Astrocyte of the cerebellum (primary cell): ENCODE measurements around the gene TMEM163.
"Not testable (repeated sequence)": the region's sequence is repeated elsewhere in the genome, so short reads cannot be mapped to it uniquely, and the experiment has no call there.

Source experiments
- DNase-seq: peaks from one replicate; pipeline ENCODE4 v3.0.0-alpha.2; 2011; ENCODE audit warnings: low read depth
- H3K4me3 ChIP-seq: 2 replicates; pipeline ENCODE4 v1.5.1; 2011; ENCODE audit warnings: mild to moderate bottlenecking, low read depth, low read length, moderate library complexity
- in situ Hi-C: cut with HindIII; loops from 2 replicates; pipeline ENCODE4 v1.10.0; 2017; ENCODE audit warnings: low sequenced_read_pairs
- TF ChIP-seq, protein P1 (sequence below): IDR thresholded peaks from 2 replicates; pipeline ENCODE4 v1.5.1; 2012; ENCODE audit warnings: low read length, low read depth, moderate library complexity, mild to moderate bottlenecking; ENCODE audit errors: missing control alignments

Gene TMEM163

DNA sequence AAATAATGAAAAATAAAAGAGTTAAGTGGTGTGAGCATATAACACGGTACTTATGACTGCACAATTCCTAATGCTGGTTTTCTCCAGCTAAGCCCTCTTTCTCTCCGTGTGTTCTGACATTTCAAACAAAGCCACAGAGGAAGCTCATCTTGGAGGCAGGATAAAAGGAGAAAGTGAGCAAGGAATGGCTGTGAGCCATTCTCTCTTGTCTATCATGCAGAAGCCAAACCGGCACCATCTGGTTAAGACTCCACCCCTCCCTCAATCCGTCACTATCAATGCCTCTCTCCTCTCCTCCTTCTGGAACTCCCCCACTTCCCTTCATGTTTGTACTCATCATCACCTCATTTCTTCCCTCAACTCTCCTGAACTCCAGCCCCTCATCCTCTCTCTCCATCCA is 210.4 kb downstream of the TMEM163 start:
- H3K4me3 ChIP-seq = no peak overlapping the region
- TF ChIP-seq, protein P1, sequence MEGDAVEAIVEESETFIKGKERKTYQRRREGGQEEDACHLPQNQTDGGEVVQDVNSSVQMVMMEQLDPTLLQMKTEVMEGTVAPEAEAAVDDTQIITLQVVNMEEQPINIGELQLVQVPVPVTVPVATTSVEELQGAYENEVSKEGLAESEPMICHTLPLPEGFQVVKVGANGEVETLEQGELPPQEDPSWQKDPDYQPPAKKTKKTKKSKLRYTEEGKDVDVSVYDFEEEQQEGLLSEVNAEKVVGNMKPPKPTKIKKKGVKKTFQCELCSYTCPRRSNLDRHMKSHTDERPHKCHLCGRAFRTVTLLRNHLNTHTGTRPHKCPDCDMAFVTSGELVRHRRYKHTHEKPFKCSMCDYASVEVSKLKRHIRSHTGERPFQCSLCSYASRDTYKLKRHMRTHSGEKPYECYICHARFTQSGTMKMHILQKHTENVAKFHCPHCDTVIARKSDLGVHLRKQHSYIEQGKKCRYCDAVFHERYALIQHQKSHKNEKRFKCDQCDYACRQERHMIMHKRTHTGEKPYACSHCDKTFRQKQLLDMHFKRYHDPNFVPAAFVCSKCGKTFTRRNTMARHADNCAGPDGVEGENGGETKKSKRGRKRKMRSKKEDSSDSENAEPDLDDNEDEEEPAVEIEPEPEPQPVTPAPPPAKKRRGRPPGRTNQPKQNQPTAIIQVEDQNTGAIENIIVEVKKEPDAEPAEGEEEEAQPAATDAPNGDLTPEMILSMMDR = no peak
- DNase-seq = no peak
- in situ Hi-C loops = no loop called here

DNA sequence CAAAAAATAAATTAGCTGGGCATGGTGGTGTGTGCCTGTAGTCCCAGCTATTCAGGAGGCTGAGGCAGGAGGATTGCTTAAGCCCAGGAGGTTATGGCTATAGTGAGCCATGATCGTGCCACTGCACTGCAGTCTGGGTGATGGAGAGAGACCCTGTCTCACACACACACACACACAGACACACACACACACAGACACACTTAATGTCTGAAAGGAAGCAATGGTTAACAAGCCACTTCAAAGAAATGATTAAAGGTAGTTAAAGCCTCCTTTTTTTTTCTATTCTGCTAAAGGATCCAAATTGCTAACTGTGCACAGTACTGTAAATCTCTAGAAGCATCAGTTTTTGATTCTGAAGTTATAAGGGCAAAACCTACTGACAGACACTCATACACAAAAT is 211.1 kb downstream of the TMEM163 start:
- TF ChIP-seq, protein P1 = no peak
- in situ Hi-C loops = no loop called here
- no peak overlapping the region for H3K4me3 ChIP-seq
- DNase-seq = no peak

DNA sequence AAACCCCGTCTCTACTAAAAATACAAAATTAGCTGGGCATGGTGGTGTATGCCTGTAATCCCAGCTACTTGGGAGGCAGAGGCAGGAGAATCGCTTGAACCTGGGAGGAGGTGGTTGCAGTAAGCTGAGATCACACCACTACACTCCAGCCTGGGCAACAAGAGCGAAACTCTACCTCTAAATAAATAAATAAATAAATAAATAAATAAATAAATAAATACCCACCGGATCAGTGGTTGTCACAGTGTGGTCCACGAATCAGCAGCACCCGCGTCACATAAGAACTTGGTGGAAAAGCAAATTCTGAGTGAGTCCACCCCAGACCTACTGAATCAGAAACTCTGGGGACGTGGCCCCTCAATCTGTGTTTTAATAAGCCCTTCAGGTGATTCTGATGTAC is 211.6 kb downstream of the TMEM163 start:
- DNase-seq, H3K4me3 ChIP-seq, in situ Hi-C loops: not testable (repeated sequence)

DNA sequence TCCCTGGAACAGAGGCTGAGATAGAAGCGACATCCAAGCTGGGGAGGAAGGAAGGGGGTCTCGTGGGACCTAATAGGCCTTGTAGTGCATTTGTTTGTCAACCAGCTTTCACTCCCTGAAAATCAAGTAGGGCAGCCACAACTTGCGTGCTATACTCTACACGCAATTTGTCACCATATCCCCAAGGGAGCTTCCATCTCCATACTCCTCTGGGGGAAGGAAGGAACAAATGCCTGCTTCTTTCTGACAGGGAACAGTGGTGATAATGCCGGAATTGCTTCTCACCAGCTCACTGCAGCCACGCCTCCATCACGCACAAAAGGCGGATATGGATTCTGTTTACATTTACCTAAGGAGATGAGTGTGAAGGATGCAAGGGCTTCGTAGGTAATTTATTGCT is 213.4 kb downstream of the TMEM163 start:
- no peak overlapping the region for H3K4me3 ChIP-seq
- no peak for DNase-seq
- in situ Hi-C loops = no loop called here
- TF ChIP-seq, protein P1 = no peak

DNA sequence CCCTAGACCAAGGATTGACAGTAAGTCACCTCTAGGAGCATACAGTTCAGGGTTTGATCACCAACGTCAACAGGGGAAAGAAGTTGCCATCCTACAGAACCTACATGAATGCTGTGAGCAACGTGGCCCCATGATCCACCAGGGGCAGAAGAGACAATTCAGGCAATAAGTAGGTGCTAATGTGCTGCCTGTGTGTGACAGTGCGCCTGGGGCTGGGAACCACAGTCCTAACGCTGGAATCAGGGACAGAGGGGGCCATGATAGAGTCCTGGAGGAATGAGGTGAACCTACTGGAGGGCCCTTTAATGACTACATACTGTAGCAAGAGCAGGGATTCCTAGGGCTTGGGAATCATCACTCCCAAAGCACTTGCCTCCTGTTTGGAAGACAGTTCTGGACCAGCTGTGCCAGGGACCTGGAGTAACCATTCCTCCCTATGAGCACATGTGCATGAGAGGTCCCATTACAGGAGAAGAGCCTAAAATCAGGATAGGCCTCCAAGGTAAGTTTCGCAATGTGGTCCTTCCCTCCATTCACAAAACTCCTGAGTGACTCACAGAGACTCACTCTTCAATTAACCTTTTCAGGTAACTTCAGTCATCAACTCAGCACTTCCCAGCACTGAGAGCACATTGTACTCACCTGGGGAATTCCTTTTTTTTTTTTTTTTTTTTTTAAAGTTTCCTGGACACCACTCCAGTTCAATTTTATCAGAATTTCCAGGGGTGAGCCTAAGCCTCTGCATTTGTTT is 214.0 kb downstream of the TMEM163 start:
- in situ Hi-C loops = no loop called here
- TF ChIP-seq, protein P1 = no peak
- no peak overlapping the region for H3K4me3 ChIP-seq
- no peak for DNase-seq

DNA sequence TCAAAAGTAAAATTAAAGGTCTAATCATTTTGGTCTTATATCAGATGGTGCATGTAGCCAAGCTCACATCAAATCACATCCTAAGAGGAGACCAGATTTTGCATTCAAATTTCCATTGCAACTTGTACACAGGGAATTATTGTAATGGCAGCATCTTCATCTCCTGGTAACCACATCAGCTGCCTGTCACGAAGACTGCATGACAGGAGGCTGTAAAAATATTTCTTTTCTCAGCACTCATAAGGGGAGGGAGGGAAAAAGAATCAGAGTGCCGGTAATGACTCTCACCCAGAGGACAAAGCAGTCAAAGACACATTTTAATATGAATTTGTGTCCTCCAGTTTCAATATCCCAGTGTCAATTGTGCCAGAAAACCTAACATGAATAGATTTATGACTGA is 216.7 kb downstream of the TMEM163 start:
- TF ChIP-seq, protein P1 = no peak
- no peak for DNase-seq
- in situ Hi-C loops = no loop called here
- H3K4me3 ChIP-seq = no peak overlapping the region

DNA sequence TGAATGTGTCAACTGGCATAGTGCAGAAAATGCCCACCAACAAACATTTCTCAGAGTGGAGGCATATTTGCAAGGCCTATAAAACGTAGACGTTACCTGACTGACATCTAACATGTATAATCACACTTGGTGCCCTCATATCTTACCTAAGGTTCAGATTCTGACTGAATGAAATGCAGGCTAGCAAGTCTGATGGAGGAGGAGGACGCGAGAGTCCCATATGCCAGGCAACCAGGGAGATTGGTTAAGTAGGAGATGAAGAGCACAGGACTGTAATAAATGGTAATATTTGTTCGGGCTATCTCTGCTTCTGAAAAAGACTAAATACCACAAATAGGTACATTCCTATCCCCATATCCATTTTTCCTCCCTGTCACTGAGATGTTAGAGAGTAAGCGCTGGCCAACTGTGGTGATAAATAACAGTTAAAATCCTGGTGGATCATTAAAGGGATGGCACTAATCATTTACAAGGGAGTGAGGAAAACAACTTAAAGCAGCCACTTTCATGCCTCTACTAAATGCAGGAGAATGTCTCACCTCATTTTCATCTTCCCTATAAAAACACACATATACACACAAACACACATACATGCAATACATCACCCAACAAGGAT is 217.2 kb downstream of the TMEM163 start:
- TF ChIP-seq, protein P1 = no peak
- no peak for DNase-seq
- in situ Hi-C loops = no loop called here
- H3K4me3 ChIP-seq = no peak overlapping the region
